Activated CD8-positive, alpha-beta memory T cell treated with anti-CD3 and anti-CD28 coated beads for 36 hours (primary cell): ENCODE results near the gene ERBB3. TPM values are rescaled to one million over a fixed set of nuclear protein-coding genes. Genes with fewer than 3 reads are reported as not detected.
"Not testable (repeated sequence)": the region's sequence is repeated elsewhere in the genome, so short reads cannot be mapped to it uniquely, and the experiment has no call there.

Source experiments
- CTCF ChIA-PET: fragments of 350-600 bp; sonication (Branson Sonifier 250); formaldehyde crosslinking; loops from one replicate; lab custom pipeline; 2021; ENCODE audit warnings: antibody characterized with exemption; lab: Charles Lee
- POLR2A ChIA-PET: fragments of 350-600 bp; sonication (Branson Sonifier 250); formaldehyde crosslinking; loops from one replicate; lab custom pipeline; 2021; ENCODE audit warnings: antibody characterized with exemption; lab: Charles Lee
- total RNA-seq, 2 experiments: library from RNA; stranded (reverse); gene quantifications; one replicate each; pipeline ENCODE4 v1.2.3, GENCODE V29; 2021

Gene ERBB3
- total RNA-seq, 2 experiments from 2014 or later: 0.97 to 1.1 TPM

DNA sequence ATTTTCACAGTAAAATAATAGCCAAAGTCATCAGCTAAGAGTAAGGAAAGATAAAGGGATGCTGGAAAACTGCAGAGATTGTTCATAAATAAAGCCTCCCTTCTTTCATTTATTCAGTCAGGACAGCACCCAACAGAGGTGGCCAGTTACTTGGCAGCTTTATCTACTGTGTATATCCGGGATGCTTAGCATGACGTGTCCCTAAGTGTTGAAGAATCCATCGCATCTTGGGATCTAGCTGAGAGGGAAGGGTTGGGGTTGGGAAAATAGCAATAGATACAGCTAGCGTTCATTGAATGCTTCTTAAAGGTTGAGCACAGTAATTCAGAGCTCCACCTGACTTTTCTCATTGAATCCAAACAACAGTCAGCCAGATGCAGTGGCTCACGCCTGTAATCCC is 5.6 kb upstream of the ERBB3 start:
- ChIA-PET CTCF (no interaction called here), POLR2A (no interaction called here)

DNA sequence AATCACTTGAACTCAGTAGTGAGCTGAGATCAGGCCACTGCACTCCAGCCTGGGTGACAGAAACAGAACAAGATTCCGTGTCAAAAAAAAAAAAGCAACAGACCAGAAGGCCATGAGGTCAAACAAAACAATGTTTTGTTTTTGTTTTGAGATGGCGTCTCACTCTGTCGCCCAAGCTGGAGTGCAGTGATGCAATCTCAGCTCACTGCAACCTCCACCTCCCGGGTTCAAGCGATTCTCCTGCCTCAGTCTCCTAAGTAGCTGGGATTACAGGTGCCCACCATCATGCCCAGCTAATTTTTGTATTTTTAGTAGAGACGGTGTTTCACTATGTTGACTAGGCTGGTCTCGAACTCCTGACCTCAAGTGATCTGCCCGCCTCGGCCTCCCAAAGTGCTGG is 2.0 kb upstream of the ERBB3 start:
- CTCF ChIA-PET: interaction anchor here (0.6 to 1.1 kb wide), 3 partner anchors 34 to 334 kb away, joined by 3 read pairs; no protein-coding TSS in a partner anchor
- POLR2A ChIA-PET: not testable (repeated sequence)

DNA sequence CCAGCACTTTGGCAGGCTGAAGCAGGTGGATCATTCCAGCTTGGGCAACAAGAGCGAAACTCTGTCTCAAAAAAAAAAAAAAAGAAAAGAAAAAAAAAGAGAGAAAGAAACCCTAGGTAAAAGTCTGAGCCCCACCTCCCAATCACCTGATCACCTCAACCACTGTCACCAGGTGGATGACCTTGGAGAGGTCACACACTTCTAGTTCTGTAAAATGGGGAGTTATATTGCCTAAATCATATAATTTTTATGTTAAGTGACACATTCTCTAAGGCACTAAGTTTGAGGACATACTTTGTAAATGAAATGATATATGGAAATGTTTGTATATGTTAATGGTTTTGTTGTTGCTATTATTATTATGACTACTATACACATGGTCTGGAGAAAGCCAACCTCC is 1.5 kb upstream of the ERBB3 start:
- ChIA-PET POLR2A (no interaction called here), CTCF (interaction anchor here (0.6 to 1.5 kb wide), 3 partner anchors 23 to 334 kb away, joined by 3 to 5 read pairs (median 3); no protein-coding TSS in a partner anchor)

DNA sequence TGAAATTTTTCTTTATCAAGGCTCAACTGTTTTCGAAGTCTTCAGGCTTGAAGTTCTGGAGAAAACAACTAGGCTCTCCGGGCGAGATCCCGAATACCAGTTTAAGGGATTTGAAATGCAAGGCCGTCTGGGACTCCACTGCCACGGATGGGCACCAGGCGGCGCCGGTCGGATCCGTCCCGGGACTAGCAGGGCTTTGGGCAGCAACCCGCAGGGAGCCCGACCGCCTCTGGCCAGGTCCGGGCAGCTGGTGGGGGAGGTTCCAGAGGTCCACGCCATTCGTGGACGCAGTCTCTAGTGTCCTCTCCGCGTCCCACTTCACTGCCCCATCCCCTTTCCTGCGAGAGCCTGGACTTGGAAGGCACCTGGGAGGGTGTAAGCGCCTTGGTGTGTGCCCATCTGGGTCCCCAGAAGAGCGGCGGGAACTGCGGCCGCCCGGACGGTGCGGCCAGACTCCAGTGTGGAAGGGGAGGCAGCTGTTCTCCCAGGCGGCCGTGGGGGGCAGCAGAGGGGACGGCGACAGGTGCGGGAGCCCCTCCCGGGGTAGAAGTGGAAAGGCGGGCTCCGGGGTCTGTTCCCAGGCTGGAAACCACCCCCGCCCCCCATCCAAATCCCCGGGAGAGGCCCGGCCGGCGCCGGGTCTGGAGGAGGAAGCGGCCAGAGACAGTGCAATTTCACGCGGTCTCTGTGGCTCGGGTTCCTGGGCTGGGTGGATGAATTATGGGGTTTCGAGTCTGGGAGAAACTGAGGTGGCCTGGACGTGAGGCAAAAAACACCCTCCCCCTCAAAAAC is 838 bp upstream of the ERBB3 start:
- ChIA-PET POLR2A (interaction anchor here (0.6 to 1.0 kb wide), 2 partner anchors 25 to 59 kb away, joined by 3 read pairs; partner anchors contain the start of gene PA2G4), CTCF (interaction anchor here (0.8 to 3.0 kb wide), 5 partner anchors 23 to 110 kb away, joined by 3 to 20 read pairs (median 5); partner anchors contain the start of genes PA2G4, RAB5B and SMARCC2)

DNA sequence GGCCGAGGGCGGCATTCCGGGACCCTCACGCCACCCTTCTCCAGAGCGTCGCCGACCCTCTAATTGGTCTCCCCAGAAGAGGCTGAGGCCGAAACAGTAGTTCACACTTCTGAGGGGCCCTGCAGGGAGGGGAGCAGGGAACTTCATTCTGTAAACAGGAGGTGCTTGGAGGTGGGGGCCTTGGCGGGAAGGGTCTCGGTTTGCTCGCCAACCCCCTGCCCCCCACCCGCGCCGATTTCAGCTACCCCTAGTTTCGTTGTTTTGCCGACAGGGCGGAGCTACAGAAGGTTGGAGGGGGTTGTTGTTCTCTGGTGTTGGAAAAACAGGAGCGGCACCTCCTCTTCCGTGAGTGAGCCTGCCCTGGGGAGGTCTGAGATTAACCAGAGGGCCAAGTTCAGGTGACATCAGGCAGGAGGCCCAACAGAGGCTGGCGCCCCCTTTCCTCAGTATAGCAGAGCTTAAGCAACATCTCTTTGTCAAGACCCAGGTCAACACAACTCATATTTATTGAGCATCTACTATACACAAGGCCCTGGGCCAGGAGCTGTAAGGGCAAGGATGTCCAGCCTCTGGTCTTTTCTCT is 682 bp downstream of the ERBB3 start:
- ChIA-PET CTCF (interaction anchor here (0.6 to 3.0 kb wide), 3 partner anchors 24 to 132 kb away, joined by 3 to 20 read pairs (median 4); partner anchors contain the start of gene PA2G4), POLR2A (no interaction called here)

DNA sequence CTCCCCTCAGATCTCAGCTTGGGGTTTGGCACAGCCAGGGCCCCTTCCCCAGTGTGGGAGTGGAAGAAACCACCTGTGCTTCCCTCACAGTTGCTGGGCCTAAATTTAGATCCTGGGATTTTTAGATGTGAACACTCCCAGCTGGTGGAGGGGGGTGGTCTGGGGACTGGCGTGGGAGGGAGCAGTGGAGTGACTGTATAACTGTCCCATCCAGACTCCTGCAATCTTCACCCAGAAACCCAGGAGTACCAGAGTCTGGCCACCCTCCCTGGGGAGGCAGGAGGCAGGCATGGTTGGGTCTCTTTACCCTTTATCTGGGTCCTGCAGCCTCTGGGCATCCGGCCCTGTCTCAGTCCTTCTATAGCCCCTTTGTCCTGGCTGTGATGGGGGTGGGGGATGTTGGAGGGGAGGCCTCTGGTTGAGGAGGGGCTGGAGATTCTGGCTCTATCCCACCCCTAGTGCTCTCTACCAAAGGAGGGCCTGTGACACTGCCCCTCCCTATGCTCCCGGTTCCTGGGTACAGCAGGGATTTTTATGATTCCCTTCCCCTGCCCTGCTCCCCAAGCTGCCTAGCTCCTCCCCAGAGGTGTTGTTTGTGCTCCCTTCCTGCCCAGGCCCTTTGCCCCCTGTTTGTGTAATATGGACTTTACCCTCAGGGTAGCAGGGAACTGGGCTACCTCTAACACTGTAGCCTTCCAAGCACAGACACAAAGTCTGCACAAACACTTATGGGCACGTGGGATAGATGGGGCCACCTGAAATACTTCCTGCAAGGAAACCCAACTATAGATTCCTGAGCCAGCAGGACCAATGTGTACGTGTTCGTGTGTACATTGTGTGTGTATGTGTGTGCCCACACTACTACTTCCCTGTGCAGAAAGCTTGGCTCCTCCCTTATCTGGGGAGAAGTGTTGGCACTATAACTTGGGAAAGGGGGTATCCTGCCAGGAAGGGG is 1.7 kb downstream of the ERBB3 start:
- ChIA-PET CTCF (interaction anchor here (0.6 to 3.0 kb wide), 4 partner anchors 23 to 1585 kb away, joined by 3 to 20 read pairs (median 3); partner anchors contain the start of gene PA2G4), POLR2A (no interaction called here)

DNA sequence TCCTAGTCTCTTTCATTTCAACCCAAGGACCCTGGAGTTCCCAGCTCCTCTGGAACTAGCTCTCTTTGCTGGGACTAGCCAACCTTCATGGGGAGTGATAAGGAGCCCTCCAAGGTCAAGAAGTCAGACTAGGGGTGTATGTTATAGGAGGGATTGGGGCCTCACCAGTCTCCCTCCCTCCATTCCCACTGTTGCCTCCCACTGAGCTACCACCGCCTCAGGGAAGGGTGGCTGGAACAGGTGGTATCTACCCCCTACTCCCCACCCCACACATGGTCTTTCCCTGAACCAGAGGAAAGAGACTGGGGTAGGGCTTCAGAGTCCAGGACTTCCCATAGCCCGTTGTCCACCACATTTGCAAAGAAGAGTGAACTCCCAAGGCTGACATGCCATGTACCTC is 2.4 kb downstream of the ERBB3 start:
- ChIA-PET CTCF (no interaction called here), POLR2A (no interaction called here)

DNA sequence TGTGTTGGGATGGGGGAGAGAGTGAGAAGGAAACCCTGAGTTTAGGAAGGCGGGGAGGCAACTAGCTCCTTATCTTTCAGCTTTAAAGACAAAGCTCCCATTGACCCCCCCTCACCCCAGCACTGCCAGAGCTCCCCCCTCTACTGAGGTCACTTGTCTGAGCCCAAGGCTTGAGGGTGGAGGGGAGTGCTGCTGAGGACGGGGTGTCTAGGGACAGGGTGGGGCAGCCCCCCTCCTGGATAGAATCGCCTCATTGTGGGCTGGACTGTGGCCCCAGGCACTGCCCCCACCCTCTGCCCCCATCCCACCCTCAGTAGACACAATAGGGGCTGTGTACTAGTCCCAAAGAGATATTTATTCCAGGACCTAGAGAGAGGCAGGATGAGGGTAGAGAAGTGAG is 3.0 kb downstream of the ERBB3 start:
- POLR2A ChIA-PET: no interaction called here

DNA sequence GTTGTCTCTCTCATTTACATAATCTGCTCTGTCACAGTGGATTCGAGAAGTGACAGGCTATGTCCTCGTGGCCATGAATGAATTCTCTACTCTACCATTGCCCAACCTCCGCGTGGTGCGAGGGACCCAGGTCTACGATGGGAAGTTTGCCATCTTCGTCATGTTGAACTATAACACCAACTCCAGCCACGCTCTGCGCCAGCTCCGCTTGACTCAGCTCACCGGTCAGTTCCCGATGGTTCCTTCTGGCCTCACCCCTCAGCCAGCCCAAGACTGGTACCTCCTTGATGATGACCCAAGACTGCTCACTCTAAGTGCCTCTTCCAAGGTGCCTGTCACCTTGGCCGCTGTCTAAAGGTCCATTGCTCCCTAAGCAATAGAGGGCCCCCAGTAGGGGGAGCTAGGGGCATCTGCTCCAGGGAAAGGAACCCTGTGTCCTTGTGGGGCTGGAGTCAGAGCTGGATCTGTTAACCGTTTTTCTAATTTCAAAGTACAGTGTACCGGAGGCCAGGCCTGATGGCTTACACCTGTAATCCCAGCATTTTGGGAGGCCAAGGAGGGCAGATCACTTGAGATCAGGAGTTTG is 5.1 kb downstream of the ERBB3 start:
- ChIA-PET POLR2A (interaction anchor here (1.6 kb wide), 1 partner anchor 19 kb away, joined by 4 read pairs; the partner anchor contains the start of gene PA2G4), CTCF (interaction anchor here (0.8 to 1.4 kb wide), 7 partner anchors 11 to 75 kb away, joined by 3 to 7 read pairs (median 3); partner anchors contain the start of gene PA2G4)

More for the DNA sequence above, 3.0 kb downstream of the ERBB3 start:
- CTCF ChIA-PET: no interaction called here

DNA sequence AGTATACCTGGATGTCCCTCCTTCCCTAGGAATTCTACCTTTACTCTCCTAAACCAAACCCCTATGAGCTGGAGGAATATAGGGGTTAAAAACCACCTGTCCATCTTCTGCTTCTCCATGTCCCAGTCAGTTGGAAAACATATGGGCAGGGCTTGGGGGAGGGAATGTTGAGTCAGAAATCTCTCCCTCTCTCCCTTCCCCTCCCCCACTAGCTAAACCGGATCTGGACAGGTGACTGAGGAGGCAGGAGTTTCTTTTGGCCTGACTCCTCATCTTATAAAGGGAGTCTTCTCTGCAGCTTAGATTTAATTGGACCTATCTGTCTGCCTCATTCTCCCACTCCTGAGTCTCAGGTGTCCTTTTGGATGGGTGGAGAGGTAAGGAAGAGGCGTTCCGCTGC is 6.1 kb downstream of the ERBB3 start:
- ChIA-PET CTCF (interaction anchor here (0.5 to 1.4 kb wide), 4 partner anchors 19 to 348 kb away, joined by 3 to 4 read pairs (median 4); no protein-coding TSS in a partner anchor), POLR2A (interaction anchor here (0.6 kb wide), 1 partner anchor 66 kb away, joined by 4 read pairs; the partner anchor contains the start of gene MYL6B)

DNA sequence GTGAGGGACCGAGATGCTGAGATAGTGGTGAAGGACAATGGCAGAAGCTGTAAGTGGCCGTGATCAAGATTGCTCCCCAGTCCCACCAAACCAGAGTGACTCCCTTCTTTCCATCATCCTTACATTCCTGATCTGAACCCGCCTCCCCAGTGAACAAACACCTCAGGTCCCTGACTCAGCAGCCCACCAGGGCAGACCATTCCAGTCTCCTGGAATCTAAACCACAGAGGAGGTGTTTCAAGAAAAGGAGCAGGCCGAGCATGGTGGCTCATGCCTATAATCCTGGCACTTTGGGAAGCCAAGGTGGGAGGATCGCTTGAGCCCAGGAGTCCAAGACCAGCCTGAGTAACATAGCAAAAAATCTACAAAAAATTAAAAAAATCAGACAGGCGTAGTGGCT is 6.6 kb downstream of the ERBB3 start:
- ChIA-PET CTCF (interaction anchor here (0.5 to 1.4 kb wide), 5 partner anchors 20 to 348 kb away, joined by 3 to 4 read pairs (median 3); no protein-coding TSS in a partner anchor), POLR2A (interaction anchor here (0.6 kb wide), 1 partner anchor 65 kb away, joined by 4 read pairs; the partner anchor contains the start of gene MYL6B)

DNA sequence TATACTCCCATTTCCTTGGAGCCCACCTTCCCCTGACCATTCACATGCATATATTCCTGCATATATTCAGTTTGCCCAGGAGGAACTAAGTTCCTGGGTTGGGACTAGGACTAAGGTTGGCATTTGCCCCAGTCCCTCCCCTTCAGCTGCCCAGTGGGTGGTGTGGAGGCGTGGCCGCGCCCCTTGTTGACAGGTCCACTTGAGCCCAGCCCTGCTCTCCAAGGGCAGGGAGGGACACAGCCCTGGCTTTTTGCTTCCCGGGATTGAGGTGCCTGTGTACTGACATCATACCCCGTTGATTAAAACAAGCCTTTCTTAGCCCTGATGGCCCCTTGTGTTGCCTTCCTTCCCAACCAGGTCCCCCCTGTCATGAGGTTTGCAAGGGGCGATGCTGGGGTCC is 7.3 kb downstream of the ERBB3 start:
- POLR2A ChIA-PET: no interaction called here
- CTCF ChIA-PET: interaction anchor here (0.6 to 0.7 kb wide), 2 partner anchors 23 to 166 kb away, joined by 3 read pairs; no protein-coding TSS in a partner anchor

DNA sequence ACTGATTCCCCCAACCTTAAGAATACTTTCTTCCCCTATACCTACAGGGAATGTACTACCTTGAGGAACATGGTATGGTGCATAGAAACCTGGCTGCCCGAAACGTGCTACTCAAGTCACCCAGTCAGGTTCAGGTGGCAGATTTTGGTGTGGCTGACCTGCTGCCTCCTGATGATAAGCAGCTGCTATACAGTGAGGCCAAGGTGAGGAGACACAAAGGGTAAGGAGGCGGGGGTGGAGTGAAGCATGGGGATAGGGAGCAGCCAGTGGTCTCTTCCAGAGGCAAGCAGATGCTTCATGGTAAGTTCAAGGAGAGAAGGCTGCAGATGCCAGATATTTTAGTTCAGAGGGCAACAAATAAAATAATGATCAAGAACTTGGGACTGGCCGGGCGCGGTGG is 17.8 kb downstream of the ERBB3 start:
- CTCF ChIA-PET: no interaction called here
- POLR2A ChIA-PET: no interaction called here

DNA sequence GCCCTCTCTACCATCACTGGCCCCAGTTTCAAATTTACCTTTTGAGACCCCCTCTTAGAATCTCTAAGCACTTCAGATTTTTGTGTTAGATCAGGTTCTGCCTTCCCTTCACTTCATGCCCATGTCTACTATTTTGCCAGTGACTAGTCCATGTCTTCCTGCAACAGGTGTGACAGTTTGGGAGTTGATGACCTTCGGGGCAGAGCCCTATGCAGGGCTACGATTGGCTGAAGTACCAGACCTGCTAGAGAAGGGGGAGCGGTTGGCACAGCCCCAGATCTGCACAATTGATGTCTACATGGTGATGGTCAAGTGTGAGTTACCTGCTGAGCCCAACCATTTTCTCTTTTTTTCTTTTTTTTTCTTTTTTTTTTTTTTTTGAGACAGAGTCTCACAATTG is 18.6 kb downstream of the ERBB3 start:
- ChIA-PET CTCF (no interaction called here), POLR2A (no interaction called here)

DNA sequence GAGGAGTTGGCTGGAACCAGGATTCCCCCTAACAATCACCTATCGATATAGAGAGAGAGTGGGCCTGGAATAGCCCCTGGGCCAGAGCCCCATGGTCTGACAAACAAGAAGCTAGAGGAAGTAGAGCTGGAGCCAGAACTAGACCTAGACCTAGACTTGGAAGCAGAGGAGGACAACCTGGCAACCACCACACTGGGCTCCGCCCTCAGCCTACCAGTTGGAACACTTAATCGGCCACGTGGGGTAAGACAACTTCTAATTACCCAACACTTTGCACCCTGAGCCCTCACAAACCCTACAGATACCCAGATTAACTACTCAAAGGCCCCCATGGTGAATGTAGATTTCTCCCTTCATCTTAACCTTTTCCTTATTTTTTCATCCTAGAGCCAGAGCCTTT is 19.8 kb downstream of the ERBB3 start:
- ChIA-PET POLR2A (no interaction called here), CTCF (interaction anchor here (0.5 kb wide), 1 partner anchor 15 kb away, joined by 3 read pairs; no protein-coding TSS in a partner anchor)

DNA sequence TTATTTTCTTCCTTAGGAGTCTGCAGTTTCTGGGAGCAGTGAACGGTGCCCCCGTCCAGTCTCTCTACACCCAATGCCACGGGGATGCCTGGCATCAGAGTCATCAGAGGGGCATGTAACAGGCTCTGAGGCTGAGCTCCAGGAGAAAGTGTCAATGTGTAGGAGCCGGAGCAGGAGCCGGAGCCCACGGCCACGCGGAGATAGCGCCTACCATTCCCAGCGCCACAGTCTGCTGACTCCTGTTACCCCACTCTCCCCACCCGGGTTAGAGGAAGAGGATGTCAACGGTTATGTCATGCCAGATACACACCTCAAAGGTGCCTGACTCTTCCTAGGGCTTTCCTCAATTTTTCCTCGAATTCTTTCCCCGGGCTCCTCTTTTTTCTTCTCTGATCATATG is 21.1 kb downstream of the ERBB3 start:
- POLR2A ChIA-PET: no interaction called here
- CTCF ChIA-PET: interaction anchor here (1.2 kb wide), 1 partner anchor 22 kb away, joined by 5 read pairs; the partner anchor contains the start of gene ERBB3

DNA sequence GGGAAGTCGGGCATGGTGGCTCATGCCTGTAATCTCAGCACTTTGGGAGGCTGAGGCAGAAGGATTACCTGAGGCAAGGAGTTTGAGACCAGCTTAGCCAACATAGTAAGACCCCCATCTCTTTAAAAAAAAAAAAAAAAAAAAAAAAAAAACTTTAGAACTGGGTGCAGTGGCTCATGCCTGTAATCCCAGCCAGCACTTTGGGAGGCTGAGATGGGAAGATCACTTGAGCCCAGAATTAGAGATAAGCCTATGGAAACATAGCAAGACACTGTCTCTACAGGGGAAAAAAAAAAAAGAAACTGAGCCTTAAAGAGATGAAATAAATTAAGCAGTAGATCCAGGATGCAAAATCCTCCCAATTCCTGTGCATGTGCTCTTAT is 22.7 kb downstream of the ERBB3 start:
- ChIA-PET CTCF (interaction anchor here (0.6 to 3.0 kb wide), 3 partner anchors 22 to 176 kb away, joined by 3 to 20 read pairs (median 3); partner anchors contain the start of gene ERBB3), POLR2A (interaction anchor here (0.6 to 3.0 kb wide), 2 partner anchors 57 to 128 kb away, joined by 5 to 17 read pairs; no protein-coding TSS in a partner anchor)
